Stimulated activated CD4-positive, alpha-beta T cell treated with anti-CD3 and anti-CD28 coated beads, Interleukin-15, amount 100 ng/mL, for 1 hour (primary cell): Measurements from ENCODE around the gene PPP2R5C.
A peak's percentile ranks its signal among the peaks of the same experiment; 100 is the strongest.

Experiments
- DNase-seq, 2 donors: peaks; one replicate each; pipeline ENCODE4 v3.0.0-alpha.2; 2020; ENCODE audit warnings: low read depth in 1 of 2, low spot score in 1 of 2

Gene PPP2R5C

DNA sequence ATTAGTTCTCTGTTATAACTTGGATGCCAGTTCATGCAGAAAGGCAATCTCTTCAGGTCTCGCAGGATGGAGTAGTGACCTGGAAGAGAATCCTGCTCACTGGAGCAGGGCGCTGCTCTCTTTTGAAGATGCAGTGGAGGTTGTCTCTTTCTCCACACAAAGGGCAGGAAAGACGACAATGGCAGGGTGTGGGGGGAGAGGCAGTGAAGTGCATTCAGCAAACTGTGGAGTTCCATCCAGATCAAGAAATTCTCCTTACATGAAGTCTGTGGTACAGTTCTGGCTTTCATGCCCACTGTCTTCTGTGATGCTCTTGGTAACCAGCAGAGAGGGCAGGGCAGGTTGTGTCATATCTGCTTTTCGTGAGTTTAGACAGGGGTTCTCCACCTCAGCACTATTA is 6.6 kb upstream of the PPP2R5C start:
- DNase-seq, result no peak

DNA sequence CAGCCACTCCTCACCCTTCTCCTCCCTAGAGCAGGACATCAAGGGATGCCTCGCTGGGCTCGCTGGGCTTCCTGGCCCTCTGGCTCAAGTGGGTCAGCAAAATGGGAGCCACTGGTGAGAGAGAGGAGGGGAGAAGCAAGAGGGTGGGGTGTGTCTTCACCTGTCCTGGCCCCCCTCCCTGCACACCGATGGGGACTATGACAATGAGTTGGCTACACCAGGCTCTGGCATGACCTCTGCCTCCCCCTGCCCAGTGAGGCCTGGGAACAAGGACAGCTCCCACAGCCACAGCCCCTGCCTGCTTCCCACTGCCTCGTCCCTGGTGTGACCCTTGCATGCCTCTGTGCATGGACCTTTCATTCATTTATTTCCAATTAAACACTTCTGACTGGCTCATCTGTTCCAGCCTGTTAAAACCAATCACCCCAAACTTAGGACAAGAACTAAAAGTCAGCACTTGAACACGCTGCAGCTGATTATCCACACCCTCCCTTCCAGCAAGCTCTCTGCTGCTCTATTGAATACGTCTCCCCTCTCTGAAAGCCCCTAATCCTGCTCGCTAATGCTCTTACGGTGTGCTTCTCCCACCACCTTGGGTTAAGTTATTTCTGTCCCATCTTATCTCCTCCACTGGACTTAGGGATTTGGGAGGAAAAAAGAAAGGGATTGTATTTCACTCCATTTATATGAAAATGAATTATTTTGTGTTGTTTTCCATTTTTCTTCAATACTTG is 5.8 kb upstream of the PPP2R5C start:
- DNase-seq, result no peak

DNA sequence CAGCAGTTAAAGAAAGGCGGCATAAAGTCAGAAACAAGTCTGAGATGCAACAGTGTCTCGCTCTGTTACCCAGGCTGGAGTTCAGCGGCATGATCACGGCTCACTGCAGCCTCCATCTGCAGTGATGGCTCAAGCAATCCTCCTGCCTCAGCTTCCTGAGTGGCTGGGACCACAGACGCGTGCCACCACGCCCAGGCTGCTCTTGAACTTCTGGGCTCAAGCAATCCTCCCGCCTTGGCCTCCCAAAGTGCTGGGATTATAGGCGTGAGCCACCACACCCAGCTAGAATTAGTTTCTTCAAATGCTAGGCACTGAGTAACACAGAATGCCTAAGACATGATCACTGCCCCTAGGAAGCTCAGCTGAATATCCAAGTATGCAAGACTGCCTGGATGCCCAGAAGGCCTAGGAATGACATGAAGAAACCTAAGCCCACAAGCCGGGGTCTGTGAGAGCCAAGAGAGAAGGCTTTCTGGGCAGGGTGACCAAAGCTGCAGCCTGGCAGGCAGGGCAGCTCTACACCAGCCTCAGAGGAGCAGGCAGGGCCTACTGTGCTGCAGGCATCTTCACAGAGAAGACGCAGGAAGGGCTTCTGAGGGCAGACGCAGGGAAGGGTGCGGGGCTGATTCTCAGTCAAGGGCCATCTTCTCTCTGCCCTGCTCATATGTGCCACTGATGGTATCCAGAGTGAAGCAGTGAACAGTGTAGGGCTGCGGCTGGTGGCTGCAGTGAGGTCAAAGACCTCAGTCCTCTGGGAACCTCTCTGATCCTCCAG is 4.3 kb upstream of the PPP2R5C start:
- no peak for DNase-seq

DNA sequence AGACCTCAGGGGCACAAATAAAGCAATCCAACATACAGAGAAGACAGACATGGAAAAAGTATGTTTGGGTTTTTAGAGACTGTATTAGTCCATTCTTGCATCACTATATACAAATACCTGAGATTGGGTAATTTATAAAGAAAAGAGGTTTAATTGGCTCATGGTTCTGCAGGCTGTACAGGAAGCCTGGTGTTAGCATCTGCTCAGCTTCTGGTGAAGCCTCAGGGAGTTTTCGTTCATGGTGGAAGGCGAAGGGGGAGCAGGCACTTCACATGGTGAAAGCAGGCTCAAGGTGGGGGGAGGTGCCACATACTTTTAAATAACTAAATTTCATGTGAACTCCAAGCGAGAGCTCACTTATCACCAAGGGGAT is 3.7 kb upstream of the PPP2R5C start:
- DNase-seq, result no peak

DNA sequence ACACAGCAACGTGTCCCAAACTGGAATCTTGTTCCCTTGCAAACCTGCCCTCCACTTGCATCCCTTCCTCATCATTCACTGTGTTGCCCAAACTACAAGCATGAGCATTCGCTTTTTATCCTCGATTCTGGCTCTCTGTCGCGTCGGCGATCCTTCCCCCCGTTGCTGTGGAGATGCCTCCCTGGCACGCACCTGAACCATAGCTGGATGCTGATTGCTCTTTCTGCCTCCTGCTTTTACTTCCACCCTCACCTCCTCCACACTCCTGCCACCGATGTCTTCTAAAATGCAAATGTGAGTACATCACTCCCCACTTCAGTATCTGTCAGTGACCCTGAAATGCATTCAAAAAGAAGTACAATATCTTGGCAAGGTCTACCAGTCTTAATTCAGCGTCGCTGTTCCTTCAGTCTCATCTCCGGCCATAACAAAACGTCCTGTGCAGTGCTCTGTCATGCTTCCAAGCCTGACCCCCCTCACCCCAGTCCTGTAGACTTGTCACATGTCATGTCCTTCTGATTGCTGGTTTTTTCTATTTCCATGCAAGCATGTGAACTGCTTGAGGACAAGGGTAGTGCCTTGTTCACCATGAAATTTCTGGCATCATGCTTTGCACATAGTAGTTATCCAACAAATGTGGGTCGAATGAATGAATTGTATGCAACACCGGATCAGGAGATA is 2.5 kb upstream of the PPP2R5C start:
- DNase-seq, result no peak

DNA sequence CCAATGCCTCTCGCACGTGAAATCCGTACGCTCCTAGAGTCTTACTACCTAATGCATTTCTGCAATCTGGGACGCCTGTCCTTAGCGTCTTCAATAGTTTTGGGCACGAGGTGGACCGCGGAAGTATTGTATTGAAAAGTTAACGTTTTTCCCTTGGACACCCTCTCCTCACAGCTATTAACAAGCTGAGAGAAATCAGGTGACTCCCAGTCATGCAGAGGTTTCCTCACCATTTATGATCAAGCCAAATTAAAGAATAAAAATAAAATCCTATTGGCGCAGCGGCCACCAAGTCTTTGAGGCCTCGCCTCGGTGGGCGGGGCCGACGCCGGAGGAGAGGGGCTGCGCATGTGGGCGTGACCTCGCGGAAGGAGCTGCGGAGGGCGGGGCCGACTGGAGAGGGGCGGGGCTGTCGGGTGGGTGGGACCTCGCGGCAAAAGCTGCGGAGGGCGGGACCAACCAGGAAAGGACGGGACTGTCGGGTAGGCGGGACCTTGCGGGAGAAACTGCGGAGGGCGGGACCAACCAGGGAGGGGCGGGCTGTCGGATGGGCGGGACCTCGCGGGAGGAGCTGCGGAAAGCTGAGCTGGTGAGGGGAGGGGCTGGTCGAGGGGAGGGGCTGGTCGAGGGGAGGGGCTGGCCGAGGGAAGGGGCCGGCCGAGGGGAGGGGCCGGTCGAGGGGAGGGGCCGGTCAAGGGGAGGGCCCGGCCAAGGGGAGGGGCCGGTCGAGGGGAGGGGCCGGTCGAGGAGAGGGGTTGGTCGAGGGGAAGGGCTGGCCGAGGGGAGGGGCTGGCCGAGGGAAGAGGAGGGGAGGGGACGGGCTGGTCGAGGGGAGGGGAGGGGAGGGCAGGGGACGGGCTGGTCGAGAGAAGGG is 1.1 kb upstream of the PPP2R5C start:
- DNase-seq, result peak; percentile 91 to 96

DNA sequence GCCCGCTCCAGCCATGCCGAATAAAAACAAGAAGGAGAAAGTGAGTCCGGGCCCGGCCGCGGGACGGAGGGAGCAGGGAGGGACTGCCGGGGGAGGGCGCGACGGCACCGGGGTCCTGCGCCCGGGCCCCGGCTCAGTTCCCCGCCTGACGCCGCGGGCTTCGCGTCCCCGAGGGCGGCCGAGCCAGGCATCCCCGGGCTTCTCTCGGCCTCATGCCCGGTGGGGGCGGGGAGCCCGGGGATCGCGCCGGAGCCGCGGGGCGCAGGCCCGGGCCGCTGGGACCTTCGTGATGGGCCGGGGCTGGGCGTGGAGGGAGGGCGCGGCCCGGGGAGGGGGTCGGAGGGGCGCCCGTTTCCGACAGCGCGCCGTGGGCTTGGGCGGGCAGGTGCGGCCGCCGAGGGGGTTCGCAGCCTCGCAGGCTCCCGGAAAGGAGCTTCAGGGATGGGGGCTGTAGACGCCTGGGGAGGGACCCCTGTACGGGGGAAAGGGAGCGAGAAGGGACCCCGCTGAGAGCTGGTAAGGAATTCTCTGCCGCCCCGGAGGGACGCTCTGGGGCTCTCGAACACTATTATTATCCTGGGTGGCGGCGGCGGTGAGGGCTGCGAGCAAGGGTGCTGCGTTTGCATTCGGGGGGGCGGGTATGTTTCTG is 496 bp downstream of the PPP2R5C start:
- DNase-seq, result peak in 1 of 2 donors; percentile 28

DNA sequence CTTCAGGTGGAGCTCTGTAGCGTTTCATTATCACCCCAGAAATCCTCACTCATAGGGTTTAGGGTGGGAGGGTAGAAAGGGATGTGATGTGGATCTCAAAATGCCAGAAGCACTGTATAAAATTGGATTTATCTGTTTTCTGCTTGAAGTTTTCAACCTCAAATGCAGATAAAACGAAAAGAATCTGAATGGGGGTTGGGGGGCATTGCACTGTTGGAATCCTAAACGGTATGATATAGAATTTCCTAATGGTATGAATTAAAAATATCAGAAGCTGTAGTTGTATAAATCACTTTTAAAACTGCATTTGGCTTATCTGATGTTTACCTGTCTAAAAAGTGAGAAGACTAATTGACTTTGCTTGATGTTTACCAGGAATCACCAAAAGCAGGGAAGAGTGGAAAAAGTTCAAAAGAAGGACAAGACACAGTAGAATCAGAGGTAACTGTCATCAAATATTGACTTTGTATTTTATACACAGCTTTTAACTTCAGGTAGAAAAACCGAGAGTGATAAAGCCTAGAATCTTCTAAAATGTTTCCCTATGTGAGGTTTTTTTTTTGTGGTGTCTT is 1.1 kb downstream of the PPP2R5C start:
- no peak for DNase-seq

DNA sequence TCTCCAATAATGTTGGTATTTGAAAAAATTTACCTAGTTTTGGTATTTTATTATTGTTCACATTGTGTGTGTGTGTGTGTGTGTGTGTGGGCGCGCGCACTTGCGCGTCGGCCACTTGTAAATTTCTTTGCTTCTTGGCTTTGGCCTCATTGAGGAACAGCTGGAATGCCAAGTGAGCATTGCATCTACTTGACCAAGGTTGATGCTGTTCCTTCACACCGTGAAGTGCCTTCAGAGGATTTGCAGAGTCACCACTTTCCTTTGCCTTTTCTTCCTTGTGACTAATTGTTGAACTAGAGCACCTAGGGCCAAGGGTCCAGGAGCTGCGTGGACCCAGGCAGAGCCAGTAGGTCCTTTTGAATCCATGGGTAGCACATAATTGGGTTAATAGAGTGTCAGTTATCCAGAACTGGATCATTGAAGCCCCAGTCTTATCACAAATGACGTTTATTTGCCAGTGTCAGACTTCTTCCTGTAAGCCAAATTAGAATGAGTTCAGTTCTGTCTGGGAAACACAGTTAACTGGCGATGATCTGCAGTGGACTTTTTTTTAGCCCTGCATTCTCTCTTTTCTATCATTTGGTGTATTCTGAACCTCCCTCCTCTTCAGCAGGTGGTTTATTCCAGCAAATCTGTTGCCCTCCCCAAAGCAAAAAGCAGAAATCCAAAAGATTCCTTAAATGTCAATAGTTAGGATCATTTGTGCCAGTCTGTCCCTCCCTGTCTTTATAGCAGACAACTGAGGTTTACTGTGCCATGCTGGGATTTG is 2.6 kb downstream of the PPP2R5C start:
- DNase-seq, result no peak

DNA sequence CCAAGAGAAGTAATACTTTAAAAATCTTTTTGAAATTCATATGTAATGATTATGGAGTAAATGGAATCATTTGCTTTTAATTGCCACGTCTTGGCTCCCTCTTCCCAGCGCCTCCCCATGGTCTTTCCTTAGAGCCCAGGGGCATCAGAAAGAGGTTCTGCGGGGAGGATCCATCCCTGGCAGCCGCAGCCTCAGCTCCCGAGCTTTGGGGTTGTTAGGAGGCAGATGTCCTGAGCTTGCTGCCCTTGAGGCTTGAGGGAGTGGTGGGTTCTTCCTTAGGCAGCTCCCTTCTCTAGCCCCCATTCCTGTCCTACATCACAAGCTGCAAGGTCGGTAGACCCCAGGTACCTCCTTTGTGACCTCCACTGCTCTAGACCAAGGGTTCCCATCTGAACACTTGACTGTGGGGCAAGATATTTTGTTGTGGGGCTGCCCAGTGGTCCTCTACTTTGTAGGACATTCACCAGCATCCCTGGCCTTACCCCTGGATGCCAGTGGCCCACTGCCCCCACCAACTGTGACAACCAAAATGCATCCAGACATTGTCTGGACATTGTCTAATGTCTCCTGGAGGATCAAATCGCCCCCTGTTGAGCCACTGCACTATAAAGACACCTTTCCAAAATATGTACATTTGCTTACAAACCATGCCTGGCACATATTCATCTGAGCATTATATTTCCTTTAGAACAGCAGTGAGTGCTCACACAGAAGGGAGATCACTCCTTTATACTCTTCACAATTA is 6.3 kb downstream of the PPP2R5C start:
- DNase-seq, result no peak

DNA sequence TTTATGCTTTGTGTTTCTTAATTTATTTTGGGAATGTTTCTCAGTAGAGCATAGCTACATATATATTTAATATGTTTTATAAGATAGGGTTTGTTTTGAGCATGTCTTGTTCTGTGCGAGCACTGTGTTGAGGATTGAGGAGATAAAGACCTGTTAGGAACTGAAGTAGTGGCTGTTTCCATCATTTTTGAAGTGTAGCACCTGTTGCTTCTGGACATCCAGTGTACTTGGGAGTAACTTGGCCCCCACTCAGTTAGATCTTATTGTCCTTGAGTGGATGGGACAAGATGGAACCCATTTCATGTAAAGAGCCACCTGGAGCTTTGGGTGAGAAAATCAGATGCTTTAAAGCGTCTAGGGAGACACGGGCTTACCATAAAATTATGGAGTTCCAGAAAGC is 8.7 kb downstream of the PPP2R5C start:
- no peak for DNase-seq

DNA sequence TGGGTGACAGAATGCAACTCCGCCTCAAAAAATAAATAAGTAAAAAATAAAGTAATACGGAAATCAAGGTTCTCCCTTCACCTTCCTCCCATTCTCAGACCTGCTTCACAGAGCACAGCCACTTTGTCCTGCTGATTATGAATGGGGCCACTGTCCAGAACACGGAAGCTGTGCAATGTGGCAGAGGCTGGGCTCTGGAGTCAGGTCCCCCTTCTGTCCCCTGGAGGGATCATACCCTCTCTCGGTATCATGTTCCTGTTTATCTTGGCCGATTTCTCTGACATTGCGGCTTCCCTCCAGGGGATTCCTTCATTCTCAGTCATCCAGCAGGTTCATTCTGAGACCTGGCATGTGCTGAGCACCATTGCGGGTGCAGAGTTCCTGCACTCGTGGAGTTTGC is 11.3 kb downstream of the PPP2R5C start:
- DNase-seq, result no peak

DNA sequence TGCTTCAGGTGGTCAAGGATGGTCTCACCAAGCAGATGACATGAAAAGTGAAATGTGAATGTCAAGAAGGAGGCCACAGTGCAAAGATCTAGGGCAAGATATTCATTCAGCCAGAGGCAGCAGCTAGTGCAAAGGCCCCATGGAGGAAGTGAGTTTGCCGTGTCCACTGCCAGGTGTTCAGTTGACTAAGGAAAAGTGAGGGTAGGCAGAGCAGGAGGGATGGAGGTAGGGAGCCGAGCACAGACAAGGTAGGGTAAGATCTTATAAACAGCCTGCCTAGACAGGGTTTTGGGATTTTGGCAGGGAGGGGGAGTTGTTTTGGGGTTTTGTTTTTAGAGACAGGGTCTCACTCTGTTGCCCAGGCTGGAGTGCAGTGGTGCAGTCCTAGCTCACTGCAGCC is 11.9 kb downstream of the PPP2R5C start:
- DNase-seq, result no peak

DNA sequence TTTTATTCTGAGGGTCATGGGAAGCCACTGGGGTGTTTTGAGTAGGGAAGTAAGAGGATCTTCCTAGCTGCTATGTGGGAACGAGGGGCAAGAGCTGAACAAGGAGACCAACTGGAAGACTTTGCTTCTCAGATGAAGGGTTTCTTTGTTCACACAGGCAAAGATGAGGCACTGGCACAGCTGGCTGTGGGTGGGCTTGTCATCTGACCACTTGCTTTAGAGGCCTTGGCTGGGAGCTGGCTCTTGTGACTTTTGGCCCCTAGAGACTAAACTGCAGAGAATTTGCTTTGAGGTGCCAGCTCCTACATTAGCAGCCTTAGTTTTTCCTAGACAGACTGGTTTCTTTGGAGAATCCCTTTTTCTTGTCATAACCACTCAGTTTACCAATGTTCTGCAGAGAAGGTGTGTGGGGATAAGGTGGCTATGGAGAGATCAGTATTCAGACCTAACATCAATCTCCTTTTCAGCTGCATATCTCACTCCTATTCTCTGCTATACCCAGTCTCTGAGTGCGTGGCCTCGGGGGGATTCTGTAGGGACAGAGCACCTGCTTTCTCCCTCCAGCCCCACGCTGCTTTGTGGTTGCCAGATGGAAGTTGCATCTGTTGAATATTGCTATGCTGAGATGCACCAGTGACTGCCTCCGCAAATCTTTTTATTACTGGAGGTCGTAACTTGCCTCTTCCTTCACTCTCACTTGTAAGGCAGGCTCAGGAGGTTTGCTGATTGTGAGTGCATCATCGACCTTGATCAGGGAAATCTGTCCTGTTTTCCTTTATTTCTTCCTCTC is 12.7 kb downstream of the PPP2R5C start:
- no peak for DNase-seq

DNA sequence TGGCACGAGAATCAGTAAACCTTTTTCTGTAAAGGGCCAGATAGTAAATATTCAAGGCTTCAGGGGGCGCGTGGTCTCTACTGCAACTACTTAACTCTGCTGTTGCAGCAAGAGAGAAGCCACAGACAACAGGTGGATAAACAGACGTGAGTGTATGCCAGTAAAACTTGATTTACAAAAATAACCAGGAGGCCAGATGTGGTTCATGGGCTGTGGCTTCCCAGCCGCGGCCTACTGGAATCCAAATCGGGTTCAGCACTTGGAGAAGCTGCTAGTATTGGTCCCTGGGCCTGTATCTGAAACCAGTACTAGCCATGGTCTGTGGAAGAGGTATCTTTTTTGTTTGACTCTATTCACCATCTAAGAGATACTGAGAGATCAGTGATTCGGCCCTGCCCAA is 13.3 kb downstream of the PPP2R5C start:
- DNase-seq, result no peak

DNA sequence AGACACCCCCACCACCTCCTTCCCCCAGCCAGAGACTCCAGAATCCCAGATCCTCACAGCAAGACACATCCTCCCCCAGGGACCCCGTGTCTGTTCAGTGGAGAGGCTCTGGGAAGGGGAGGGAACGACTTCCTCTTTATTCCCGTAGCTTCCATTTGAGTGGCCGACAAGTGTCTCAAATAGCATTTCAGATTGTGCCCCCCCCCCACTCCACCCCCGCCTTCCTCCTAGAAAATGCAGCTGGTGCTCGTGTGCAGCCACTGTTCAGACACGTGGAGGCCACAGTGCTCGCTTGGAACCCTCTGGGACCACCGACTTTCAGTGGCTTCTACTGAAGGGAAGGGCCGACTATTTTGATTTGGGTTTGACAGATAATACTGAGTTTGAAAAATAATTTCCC is 14.3 kb downstream of the PPP2R5C start:
- no peak for DNase-seq

DNA sequence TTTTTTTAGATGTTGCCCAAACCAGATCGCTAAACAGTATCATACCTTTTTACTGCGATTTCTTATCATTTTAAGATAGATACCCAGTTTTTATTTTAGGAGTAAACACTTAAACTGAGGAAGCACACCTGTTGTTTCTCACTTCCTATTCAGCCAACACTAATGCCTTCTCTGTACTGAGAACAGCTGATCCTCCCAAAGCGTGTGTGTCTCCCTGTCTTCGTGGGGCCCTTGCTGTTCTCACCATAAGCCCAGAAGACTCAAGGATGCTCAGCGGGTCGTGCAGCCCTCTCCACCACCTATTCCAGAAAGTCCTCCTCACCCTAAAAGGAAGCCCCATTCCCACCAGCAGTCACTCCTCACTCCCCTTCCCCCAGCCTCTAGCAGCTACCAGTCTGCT is 14.8 kb downstream of the PPP2R5C start:
- DNase-seq, result no peak

DNA sequence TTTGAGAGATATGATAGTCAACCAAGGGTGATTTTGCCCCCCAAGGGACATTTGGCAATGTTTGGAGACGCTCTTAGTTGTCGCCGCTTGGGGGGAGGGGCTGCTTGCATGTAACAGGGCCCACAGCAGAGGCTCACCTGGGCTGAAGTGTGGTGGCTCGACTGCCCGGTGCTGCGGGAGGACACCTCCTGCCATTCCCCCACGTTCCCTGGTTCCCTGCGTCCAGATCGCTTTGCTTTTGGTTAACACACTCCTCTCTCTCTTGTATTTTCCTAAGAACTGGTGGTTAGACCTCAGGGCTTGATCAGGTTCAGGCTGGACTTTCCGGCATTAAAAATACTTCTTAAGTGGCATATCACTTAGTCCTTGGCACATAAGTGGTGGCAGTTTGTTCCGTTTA is 18.9 kb downstream of the PPP2R5C start:
- no peak for DNase-seq
